K562 (cell line): ENCODE data around the gene RBM17. TPM values are rescaled to one million over a fixed set of nuclear protein-coding genes. Genes with fewer than 3 reads are reported as not detected.
A peak's percentile ranks its signal among the peaks of the same experiment; 100 is the strongest.

Experiments used
- CHD7 ChIP-seq: fragments of 200-600 bp; sonication (generic); IDR thresholded peaks from one replicate; pipeline ENCODE4 v1.6.1; 2012; ENCODE audit warnings: mild to moderate bottlenecking, low read depth, low read length, inconsistent platforms
- NR1H2 ChIP-seq: sonication (generic); formaldehyde crosslinking; IDR thresholded peaks from 2 replicates; pipeline ENCODE4 v1.4.0; 2020; ENCODE audit warnings: mild to moderate bottlenecking, missing genetic modification reagents
- PRMT5 ChIP-seq: sonication (generic); formaldehyde crosslinking; IDR thresholded peaks from 2 replicates; pipeline ENCODE4 v1.5.0; 2020; ENCODE audit warnings: missing genetic modification reagents
- ZBTB40 ChIP-seq, 2 experiments: fragments of 450-650 bp in 1 of 2; sonication (generic) in 1 of 2; formaldehyde crosslinking in 1 of 2; IDR thresholded peaks; 2 replicates each; pipeline versions ENCODE4 v1.7.1 to v1.9.0; 2016 to 2022; ENCODE audit warnings: inconsistent platforms in 1 of 2, mild to moderate bottlenecking in 1 of 2, missing genetic modification reagents in 1 of 2
- ZNF143 ChIP-seq: sonication (generic); formaldehyde crosslinking; IDR thresholded peaks from 2 replicates; pipeline ENCODE4 v1.9.0; 2022; ENCODE audit warnings: mild to moderate bottlenecking, missing genetic modification reagents
- polyA plus RNA-seq, 8 experiments: library from polyadenylated mRNA; depleted of rRNA in 4 of 8; stranded (reverse) in 5 of 8; unstranded in 3 of 8; fragments of >200 nt; fragmentation: Nextera tagmentation in 2 of 8; fragmentation: Illumina TruSeq in 1 of 8; extraction: Ambion mirVana in 2 of 8; extraction: Trizol in 1 of 8; gene quantifications; 2 replicates each; pipeline versions ENCODE4 v1.2.1 to v1.2.3, GENCODE V29; 2011 to 2014; ENCODE audit warnings: inconsistent platforms in 1 of 8, missing spikeins in 1 of 8
- total RNA-seq, 7 experiments: library from RNA; depleted of rRNA in 6 of 7; stranded (reverse); fragments of >200 nt in 6 of 7; fragmentation: Illumina TruSeq in 2 of 7; extraction: Trizol in 2 of 7; gene quantifications; 2 replicates each; pipeline versions ENCODE4 v1.2.1 to v1.2.3, GENCODE V29; 2011 to 2021; ENCODE audit warnings: low replicate concordance in 1 of 7

Gene RBM17
- total and polyA plus RNA-seq, 9 of the 15 experiments (the other 6 are each of a cell fraction or from before 2014, with no cell fraction given) = 23.6 to 217 (median 124) TPM

- TF ChIP-seq ZBTB40 (IDR thresholded peaks at IDR 0.05) = peak; percentile 35; the same call in 1 of the 2 replicates
- TF ChIP-seq ZBTB40 (CRISPR knock-in tag; IDR thresholded peaks at IDR 0.05) = no peak
- no peak for TF ChIP-seq CHD7
- TF ChIP-seq NR1H2 = no peak
- 0 out of 2 replicates have a peak, but pooled peaks have one; percentile 42 for TF ChIP-seq ZNF143 (CRISPR knock-in tag)
- no peak for TF ChIP-seq PRMT5 (CRISPR knock-in tag)
Observed at GRCh38 chr10:6089334-6090219, 743 bp downstream of the RBM17 start (continued).
